Neuronal stem cell (in vitro differentiated cells): ENCODE results near the gene KCNK18.

ENCODE experiments used
- DNase-seq: peaks from one replicate; pipeline ENCODE4 v3.0.0-alpha.2; 2013; ENCODE audit warnings: low spot score
- H2AFZ ChIP-seq: one replicate; pipeline ENCODE4 v1.6.1; 2013; ENCODE audit warnings: mild to moderate bottlenecking, low read length, inconsistent platforms
- H2AK5ac ChIP-seq: 2 replicates; pipeline ENCODE4 v1.6.1; 2013; ENCODE audit warnings: low read depth, mild to moderate bottlenecking, inconsistent platforms, low read length, moderate library complexity, mixed read lengths
- H2BK120ac ChIP-seq: 2 replicates; pipeline ENCODE4 v1.6.1; 2013; ENCODE audit warnings: low read depth, mild to moderate bottlenecking, inconsistent platforms, low read length, moderate library complexity, mixed read lengths
- H2BK12ac ChIP-seq: one replicate; pipeline ENCODE4 v1.6.1; 2013; ENCODE audit warnings: low read length, inconsistent platforms
- H2BK15ac ChIP-seq: 2 replicates; pipeline ENCODE4 v1.6.1; 2013; ENCODE audit warnings: mild to moderate bottlenecking, low read length, inconsistent platforms, mixed read lengths
- H2BK5ac ChIP-seq: one replicate; pipeline ENCODE4 v1.6.1; 2013; ENCODE audit warnings: inconsistent platforms, mild to moderate bottlenecking, low read length, moderate library complexity
- H3K14ac ChIP-seq: one replicate; pipeline ENCODE4 v1.6.1; 2013; ENCODE audit warnings: low read length, inconsistent platforms
- H3K18ac ChIP-seq: 2 replicates; pipeline ENCODE4 v1.6.1; 2013; ENCODE audit warnings: low read length, inconsistent platforms
- H3K23ac ChIP-seq: 2 replicates; pipeline ENCODE4 v1.6.1; 2013; ENCODE audit warnings: low read depth, mild to moderate bottlenecking, mixed read lengths, low read length, inconsistent platforms; ENCODE audit not compliant: poor library complexity
- H3K27ac ChIP-seq: replicated peaks from 3 replicates; pipeline ENCODE4 v1.5.1; 2013; ENCODE audit warnings: low read length, inconsistent platforms
- H3K27me3 ChIP-seq, 3 experiments: 2 replicates each; pipeline ENCODE4 v1.6.1; 2013; ENCODE audit warnings: low read length in 3 of 3, mild to moderate bottlenecking in 2 of 3, inconsistent platforms in 1 of 3, low read depth in 1 of 3, mixed read lengths in 1 of 3, moderate library complexity in 1 of 3; ENCODE audit not compliant: control insufficient read depth in 3 of 3, insufficient read depth in 3 of 3
- H3K36me3 ChIP-seq, 2 donors: replicated peaks in 1 of 2; 2 replicates each; pipeline ENCODE4 v1.6.1; 2013; ENCODE audit warnings: low read length in 2 of 2; ENCODE audit not compliant: control insufficient read depth in 2 of 2, insufficient read depth in 2 of 2
- H3K4ac ChIP-seq: 2 replicates; pipeline ENCODE4 v1.6.1; 2013; ENCODE audit warnings: inconsistent platforms, mild to moderate bottlenecking, low read length, moderate library complexity
- H3K4me1 ChIP-seq, 2 donors: 1 replicate in 1 of 2; 2 replicates in 1 of 2; pipeline ENCODE4 v1.6.1; 2013; ENCODE audit warnings: low read length in 2 of 2, low read depth in 1 of 2; ENCODE audit not compliant: control insufficient read depth in 2 of 2, insufficient read depth in 1 of 2
- H3K4me2 ChIP-seq: one replicate; pipeline ENCODE4 v1.6.1; 2013; ENCODE audit warnings: mild to moderate bottlenecking, low read length, inconsistent platforms; ENCODE audit not compliant: insufficient read depth, poor library complexity, severe bottlenecking
- H3K4me3 ChIP-seq, 2 donors: 2 replicates each; pipeline ENCODE4 v1.5.1; 2013; ENCODE audit warnings: low read length in 2 of 2, mild to moderate bottlenecking in 2 of 2, inconsistent platforms in 1 of 2, moderate library complexity in 1 of 2
- H3K79me1 ChIP-seq: one replicate; pipeline ENCODE4 v1.6.1; 2013; ENCODE audit warnings: low read depth, mild to moderate bottlenecking, inconsistent platforms, low read length, moderate library complexity
- H3K9ac ChIP-seq: one replicate; pipeline ENCODE4 v1.6.1; 2013; ENCODE audit warnings: mild to moderate bottlenecking, low read depth, low read length, inconsistent platforms; ENCODE audit not compliant: poor library complexity
- H3K9me3 ChIP-seq, 2 donors: replicated peaks in 1 of 2; 2 replicates each; pipeline versions ENCODE3 to v1.6.1; 2013; ENCODE audit warnings: low read length in 2 of 2, mild to moderate bottlenecking in 2 of 2, inconsistent platforms in 1 of 2, low read depth in 1 of 2, mixed read lengths in 1 of 2, moderate library complexity in 1 of 2; ENCODE audit not compliant: control insufficient read depth in 2 of 2, insufficient read depth in 1 of 2
- H4K8ac ChIP-seq: one replicate; pipeline ENCODE4 v1.6.1; 2013; ENCODE audit warnings: low read depth, mild to moderate bottlenecking, inconsistent platforms, low read length, moderate library complexity
- H4K91ac ChIP-seq: one replicate; pipeline ENCODE4 v1.6.1; 2013; ENCODE audit warnings: low read length, low read depth, mild to moderate bottlenecking, inconsistent platforms; ENCODE audit not compliant: poor library complexity
- WGBS, 2 donors: extraction: QIAGEN DNeasy Blood & Tissue Kit; methylation state at CpG; one replicate each; pipeline ENCODE4 v1.1.7; 2013; ENCODE audit warnings: missing lambda C conversion rate in 2 of 2, mixed read lengths in 1 of 2; ENCODE audit not compliant: insufficient read length in 2 of 2, insufficient replicate concordance in 1 of 2; ENCODE audit errors: extremely low coverage in 2 of 2; 5-methylcytosine and 5-hydroxymethylcytosine counted together

Gene KCNK18

GRCh38 chr10:117216028-117216427 lies 18.7 kb downstream of the KCNK18 start:
- no peaks in the 10 kb centered on the region for H3K36me3 ChIP-seq
- peaks cover 3 to 32% (median 22%) of the 10 kb centered on the region in 3 experiments for H3K27me3 ChIP-seq
- H3K14ac ChIP-seq = no peak overlapping the region
- peak overlapping the region; percentile 31 to 55 for H3K4me3 ChIP-seq
- peak overlapping the region; percentile 79 for H2BK5ac ChIP-seq
- peaks cover 3 to 10% of the 10 kb centered on the region in 2 donors for H3K4me1 ChIP-seq
- WGBS, 2 donors = no CpG with 5 or more reads among the region's 15 CpGs
- H3K27ac ChIP-seq = no peak overlapping the region
- no peak overlapping the region for H3K4ac ChIP-seq
- H3K79me1 ChIP-seq = no peaks in the 10 kb centered on the region
- no peak overlapping the region for H4K91ac ChIP-seq
- peak overlapping the region; percentile 31 for H2BK12ac ChIP-seq
- H2BK15ac ChIP-seq = peak overlapping the region; percentile 31
- peaks cover 0 to 5% of the 10 kb centered on the region in 2 donors for H3K9me3 ChIP-seq
- H2BK120ac ChIP-seq = no peak overlapping the region
- H3K9ac ChIP-seq = peak overlapping the region; percentile 31
- peak overlapping the region; percentile 99 for H3K4me2 ChIP-seq
- H3K23ac ChIP-seq = no peak overlapping the region
- DNase-seq = no peak
- H4K8ac ChIP-seq = no peak overlapping the region
- no peak overlapping the region for H3K18ac ChIP-seq
- peak overlapping the region; percentile 100 for H2AFZ ChIP-seq
- peak overlapping the region; percentile 57 for H2AK5ac ChIP-seq

GRCh38 chr10:117216611-117217195 lies 19.4 kb downstream of the KCNK18 start:
- no peak overlapping the region for H4K8ac ChIP-seq
- H3K9ac ChIP-seq = peak overlapping the region; percentile 92
- H3K4me2 ChIP-seq = peak overlapping the region; percentile 99
- H3K4me3 ChIP-seq = peak overlapping the region; percentile 55 to 82
- no peaks in the 10 kb centered on the region for H3K79me1 ChIP-seq
- H4K91ac ChIP-seq = no peak overlapping the region
- peak overlapping the region; percentile 25 for H3K23ac ChIP-seq
- H2AK5ac ChIP-seq = peak overlapping the region; percentile 57
- H2AFZ ChIP-seq = peak overlapping the region; percentile 100
- H3K9me3 ChIP-seq = peaks cover 0 to 4% of the 10 kb centered on the region in 2 donors
- H3K4ac ChIP-seq = peak overlapping the region; percentile 26
- peak overlapping the region; percentile 88 for H2BK15ac ChIP-seq
- H3K18ac ChIP-seq = peak overlapping the region; percentile 96
- peak overlapping the region; percentile 95 for H2BK12ac ChIP-seq
- peak overlapping the region; percentile 97 for H3K14ac ChIP-seq
- peaks cover 8 to 14% of the 10 kb centered on the region in 2 donors for H3K4me1 ChIP-seq
- no CpG with 5 or more reads among the region's 52 CpGs for WGBS, 2 donors
- H3K36me3 ChIP-seq = no peaks in the 10 kb centered on the region
- no peak overlapping the region for H3K27ac ChIP-seq
- peak; percentile 76 for DNase-seq
- no peak overlapping the region for H2BK120ac ChIP-seq
- H3K27me3 ChIP-seq = peaks cover 3 to 32% (median 22%) of the 10 kb centered on the region in 3 experiments
- H2BK5ac ChIP-seq = peak overlapping the region; percentile 79

GRCh38 chr10:117217196-117217761 lies 20.0 kb downstream of the KCNK18 start:
- Histone ChIP-seq H4K8ac (peak overlapping the region; percentile 29), H3K4me3 (peak overlapping the region; percentile 55 to 82), H3K4ac (peak overlapping the region; percentile 26), H3K27me3 (peaks cover 3 to 32% (median 22%) of the 10 kb centered on the region in 3 experiments), H2BK120ac (no peak overlapping the region), H3K23ac (peak overlapping the region; percentile 34), H2AFZ (peak overlapping the region; percentile 100), H2AK5ac (peak overlapping the region; percentile 25), H3K4me1 (peaks cover 11 to 14% of the 10 kb centered on the region in 2 donors), H3K36me3 (no peaks in the 10 kb centered on the region), H3K4me2 (peak overlapping the region; percentile 99), H3K27ac (no peak overlapping the region), H3K79me1 (no peaks in the 10 kb centered on the region), H3K9ac (peak overlapping the region; percentile 92), H2BK5ac (peak overlapping the region; percentile 79), H2BK12ac (peak overlapping the region; percentile 95), H4K91ac (no peak overlapping the region), H3K18ac (peak overlapping the region; percentile 96), H3K14ac (peak overlapping the region; percentile 97), H3K9me3 (peaks cover 0 to 4% of the 10 kb centered on the region in 2 donors), H2BK15ac (peak overlapping the region; percentile 88)
- no CpG with 5 or more reads among the region's 22 CpGs for WGBS, 2 donors
- DNase-seq = no peak

GRCh38 chr10:117218654-117219053 lies 21.4 kb downstream of the KCNK18 start:
- WGBS, 2 donors = no CpG with 5 or more reads among the region's 8 CpGs
- Histone ChIP-seq H3K18ac (no peak overlapping the region), H2BK120ac (no peak overlapping the region), H3K79me1 (no peaks in the 10 kb centered on the region), H3K36me3 (no peaks in the 10 kb centered on the region), H3K4me1 (peaks cover 11 to 18% of the 10 kb centered on the region in 2 donors), H3K27ac (no peak overlapping the region), H2AK5ac (no peak overlapping the region), H3K23ac (no peak overlapping the region), H2BK5ac (no peak overlapping the region), H4K8ac (no peak overlapping the region), H3K27me3 (peaks cover 3 to 32% (median 22%) of the 10 kb centered on the region in 3 experiments), H2BK15ac (no peak overlapping the region), H3K4me3 (no peak overlapping the region), H3K4me2 (no peak overlapping the region), H4K91ac (no peak overlapping the region), H3K9ac (no peak overlapping the region), H3K14ac (no peak overlapping the region), H2BK12ac (no peak overlapping the region), H3K4ac (no peak overlapping the region), H3K9me3 (no peaks in the 10 kb centered on the region), H2AFZ (no peak overlapping the region)
- DNase-seq = no peak
